D721Med (cell line): ENCODE data around the gene GPR153.

Source experiments
- DNase-seq: peaks from one replicate; pipeline ENCODE4 v3.0.0; 2011; ENCODE audit warnings: low spot score; ENCODE audit not compliant: insufficient read length
- FAIRE-seq: peaks from 2 replicates; lab custom pipeline; 2011; peaks lifted over from hg19 to GRCh38; lab: Jason Lieb, UNC
- TF ChIP-seq, protein P1 (sequence below): IDR thresholded peaks from 2 replicates; pipeline ENCODE4 v1.5.1; 2012; ENCODE audit warnings: mild to moderate bottlenecking, control low read depth; ENCODE audit not compliant: insufficient read depth; ENCODE audit errors: missing control alignments

Gene GPR153

DNA sequence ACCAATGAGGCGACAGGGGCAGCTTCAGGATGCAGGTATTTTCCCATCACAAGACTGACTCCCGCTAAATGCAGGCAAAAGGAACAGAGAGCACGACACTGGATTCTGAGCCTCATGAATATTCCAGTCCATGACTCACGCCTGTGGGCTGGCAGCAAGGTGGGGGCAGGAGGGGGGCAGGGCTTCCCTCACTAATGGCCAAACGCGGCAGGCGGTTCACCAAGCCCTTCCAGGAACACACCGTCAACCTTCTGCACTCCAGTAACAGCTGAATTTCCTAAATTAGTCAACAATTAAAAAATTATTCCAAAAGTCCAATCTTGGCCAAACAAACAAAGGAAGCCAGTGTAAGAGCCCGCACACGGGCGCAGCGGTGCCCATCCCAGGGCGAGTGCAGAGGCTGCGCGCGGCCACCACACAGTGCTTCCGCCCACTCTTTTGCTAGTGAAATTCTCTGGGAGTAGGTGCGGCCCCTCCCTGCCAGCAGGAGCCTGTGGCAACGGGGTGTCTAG lies 12.5 kb upstream of the GPR153 start:
- DNase-seq (no peak), FAIRE-seq (no peak)
- TF ChIP-seq, protein P1, sequence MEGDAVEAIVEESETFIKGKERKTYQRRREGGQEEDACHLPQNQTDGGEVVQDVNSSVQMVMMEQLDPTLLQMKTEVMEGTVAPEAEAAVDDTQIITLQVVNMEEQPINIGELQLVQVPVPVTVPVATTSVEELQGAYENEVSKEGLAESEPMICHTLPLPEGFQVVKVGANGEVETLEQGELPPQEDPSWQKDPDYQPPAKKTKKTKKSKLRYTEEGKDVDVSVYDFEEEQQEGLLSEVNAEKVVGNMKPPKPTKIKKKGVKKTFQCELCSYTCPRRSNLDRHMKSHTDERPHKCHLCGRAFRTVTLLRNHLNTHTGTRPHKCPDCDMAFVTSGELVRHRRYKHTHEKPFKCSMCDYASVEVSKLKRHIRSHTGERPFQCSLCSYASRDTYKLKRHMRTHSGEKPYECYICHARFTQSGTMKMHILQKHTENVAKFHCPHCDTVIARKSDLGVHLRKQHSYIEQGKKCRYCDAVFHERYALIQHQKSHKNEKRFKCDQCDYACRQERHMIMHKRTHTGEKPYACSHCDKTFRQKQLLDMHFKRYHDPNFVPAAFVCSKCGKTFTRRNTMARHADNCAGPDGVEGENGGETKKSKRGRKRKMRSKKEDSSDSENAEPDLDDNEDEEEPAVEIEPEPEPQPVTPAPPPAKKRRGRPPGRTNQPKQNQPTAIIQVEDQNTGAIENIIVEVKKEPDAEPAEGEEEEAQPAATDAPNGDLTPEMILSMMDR = no peak

DNA sequence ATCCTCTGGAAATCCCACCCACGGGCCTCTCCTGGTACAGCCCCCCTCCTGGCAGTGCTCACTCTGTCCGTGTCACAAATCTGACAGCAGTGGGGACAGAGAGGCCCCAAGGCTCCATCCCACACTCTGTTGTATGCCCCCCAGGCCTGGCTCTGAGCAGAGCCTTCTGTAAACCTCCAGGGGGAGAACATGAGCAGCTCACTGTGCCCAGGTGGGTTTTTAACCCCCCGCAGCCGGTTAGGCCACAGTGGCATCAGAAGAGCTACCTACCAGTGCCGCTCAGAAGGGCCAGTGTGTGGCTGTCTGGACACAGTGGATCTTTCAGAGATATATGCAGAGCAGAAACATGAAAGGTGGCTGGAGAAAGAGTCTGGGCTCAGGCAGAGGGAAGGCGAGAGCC lies 12.0 kb upstream of the GPR153 start:
- TF ChIP-seq, protein P1 = no peak
- DNase-seq (no peak), FAIRE-seq (no peak)

DNA sequence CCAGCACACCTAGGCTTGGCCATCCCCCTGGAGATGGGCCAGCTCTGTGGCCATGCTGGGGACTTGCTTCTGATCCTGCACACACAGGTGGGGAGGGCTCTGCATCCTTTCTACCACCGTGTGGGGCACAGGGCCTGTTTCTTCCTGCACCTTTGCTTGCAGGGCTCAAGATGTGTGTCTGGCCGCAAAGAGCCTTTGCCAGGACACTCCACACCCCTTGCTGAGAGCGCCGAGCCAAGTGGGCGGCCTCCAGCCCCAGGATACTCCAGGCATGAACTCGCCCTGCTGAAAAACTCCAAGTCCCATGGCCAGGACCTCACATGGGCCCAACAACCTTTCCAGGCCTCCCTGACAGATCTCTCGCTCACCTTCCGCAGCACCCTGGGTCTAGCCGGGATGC lies 11.6 kb upstream of the GPR153 start:
- TF ChIP-seq, protein P1 = no peak
- no peak for DNase-seq
- no peak for FAIRE-seq

DNA sequence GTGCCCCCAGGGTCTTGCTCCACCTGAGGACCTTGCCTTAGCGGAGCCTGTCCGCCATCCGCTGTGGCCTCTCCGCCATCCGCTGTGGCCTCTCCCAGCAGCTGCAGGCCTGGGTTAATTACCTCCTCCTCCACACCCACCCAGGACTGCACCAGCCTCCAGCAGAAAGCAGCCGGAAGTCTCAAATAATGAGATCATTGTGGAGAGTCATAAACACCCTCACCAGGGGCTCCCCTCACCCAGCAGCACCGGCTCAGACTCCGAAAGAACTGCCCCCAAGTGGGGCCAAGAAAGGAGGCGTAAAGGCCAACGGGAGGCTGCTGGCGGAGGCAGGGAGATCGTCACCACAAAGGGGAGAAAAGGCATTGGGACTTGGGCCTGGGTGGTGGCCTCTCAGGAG lies 10.7 kb upstream of the GPR153 start:
- no peak for DNase-seq
- no peak for FAIRE-seq
- TF ChIP-seq, protein P1 = no peak

DNA sequence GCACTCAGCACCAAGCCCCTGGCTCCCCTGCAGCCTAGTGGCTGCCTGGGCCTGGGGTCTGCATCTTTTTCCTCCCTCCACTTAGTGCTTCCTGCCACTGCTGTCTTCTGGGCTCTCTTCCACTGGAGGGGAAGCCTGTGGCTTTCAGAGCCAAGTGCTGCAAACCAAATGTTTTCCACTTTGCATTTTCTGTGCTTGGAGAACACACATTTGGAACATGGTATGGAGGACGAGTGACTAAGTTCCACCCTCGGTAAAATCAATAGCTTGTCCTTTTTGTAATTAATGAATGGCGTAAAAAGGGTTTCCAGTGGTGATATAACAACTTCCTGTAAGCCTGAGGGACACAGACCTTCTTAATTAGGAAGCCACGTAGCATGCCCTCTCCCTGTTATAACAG lies 10.1 kb upstream of the GPR153 start:
- TF ChIP-seq, protein P1 = no peak
- DNase-seq = no peak

DNA sequence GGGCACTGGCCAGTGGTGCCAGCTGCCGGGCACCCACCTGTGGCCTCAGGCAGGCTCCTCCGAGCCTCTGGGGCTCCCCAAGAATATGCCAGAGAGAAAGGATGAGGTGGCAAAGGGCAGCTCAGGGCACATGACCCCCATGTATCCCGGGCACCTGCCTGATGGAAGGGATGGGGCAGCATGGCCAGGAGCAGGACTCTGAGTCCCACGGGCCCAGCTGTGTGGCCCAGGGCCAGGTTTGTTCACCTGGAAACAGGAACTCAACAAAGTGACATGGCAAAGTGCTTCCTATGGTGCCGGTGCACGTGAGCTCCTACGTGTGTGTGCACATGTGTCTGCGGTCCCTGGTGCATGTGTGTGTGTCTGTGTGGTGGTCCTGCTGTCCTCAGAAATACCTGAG lies 9.5 kb upstream of the GPR153 start:
- DNase-seq (no peak), FAIRE-seq (no peak)
- TF ChIP-seq, protein P1 = no peak

More for the DNA sequence above, 10.1 kb upstream of the GPR153 start:
- FAIRE-seq = no peak

DNA sequence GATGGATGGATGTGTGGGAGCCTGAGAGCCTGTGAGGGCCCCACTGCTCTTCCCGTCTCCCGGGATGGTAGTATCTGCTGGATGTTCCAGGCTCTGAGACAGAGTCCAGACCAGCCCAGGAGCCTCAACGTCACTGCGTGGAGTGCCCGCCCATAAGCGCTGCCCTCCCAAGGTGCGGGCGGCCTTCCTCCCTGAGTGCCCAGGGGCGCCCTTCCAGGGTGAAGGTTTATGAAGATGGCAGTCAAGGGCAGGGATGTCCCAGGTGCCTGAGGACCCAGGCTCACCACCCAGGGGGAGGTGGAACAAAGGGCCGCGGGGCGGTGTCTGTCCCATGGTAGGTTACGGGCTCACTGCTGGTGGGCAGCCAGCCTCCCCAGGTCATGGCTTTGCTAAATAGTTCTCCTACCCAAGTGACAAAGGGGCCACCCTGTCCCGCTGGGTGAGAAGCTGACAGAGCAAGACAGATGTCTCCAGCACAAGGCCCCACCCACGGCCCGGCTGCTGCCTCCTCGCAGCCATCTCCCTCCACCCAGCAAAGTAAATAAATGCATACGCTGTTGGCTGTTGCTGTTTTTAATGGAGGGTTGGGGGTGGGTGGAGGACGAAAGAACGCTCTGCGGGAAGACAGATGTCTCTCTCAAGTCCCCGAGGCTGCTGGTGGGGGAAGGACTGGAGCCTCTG lies 9.0 kb upstream of the GPR153 start:
- FAIRE-seq = no peak
- no peak for DNase-seq
- TF ChIP-seq, protein P1 = no peak
